ENCODE data around the gene ACKR3. TPM values are rescaled to one million over a fixed set of nuclear protein-coding genes. Genes with fewer than 3 reads are reported as not detected.

The ACKR3 gene
- total RNA-seq, 1 experiment from 2014 or later: 19.6 TPM

DNA sequence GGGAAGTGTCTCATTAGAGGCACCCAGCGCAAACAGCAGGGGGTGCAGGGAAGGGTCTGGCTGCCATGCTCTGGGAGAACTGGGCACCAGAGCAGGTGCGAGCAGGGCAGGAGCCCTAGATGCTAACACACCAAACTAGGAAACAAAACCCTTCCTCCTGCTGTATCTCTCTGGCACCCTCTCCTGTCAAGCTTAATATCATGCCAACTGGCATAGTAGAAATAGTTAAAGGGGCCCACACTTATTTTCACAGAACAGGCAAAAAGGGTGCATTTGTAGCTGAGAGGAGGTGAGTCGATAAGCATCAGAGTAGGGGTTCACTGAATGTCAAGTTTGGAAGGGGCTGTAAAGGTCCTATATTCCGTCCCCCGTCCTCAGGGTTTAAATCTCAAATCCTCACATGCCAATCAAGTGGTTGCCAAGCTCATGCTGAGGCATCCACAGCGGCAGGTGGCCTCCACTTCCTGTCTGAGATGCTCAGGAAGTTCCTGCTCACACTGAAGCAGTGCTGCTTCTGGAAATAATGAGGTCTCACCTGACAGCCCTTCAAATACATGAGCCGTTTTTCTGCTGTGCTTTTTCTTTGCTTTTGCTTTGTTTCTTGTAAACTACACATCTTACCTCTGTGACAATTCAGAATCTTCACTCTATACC, 14.9 kb upstream of the ACKR3 start:
- no peaks in the 10 kb centered on the region for H3K9me2 ChIP-seq (ENCODE audit: insufficient read depth)
- H3F3A ChIP-seq (ENCODE audit: insufficient read depth, low read depth): no peaks in the 10 kb centered on the region
- ChIA-PET CTCF (no interaction called here), POLR2A (ENCODE audit: unreplicated experiment) (interaction anchor here (0.7 kb wide), 1 partner anchor 427 kb away, joined by 5 read pairs; no protein-coding TSS in a partner anchor)
- DNase-seq: no peak
- H3K4me3 ChIP-seq: no peak overlapping the region
- H3K27ac ChIP-seq: no peak overlapping the region
- intact Hi-C loops (cut with micrococcal nuclease; ENCODE audit: unreplicated experiment): no loop called here
- no peak overlapping the region for H2AFZ ChIP-seq
- 0 out of 2 replicates have a peak, but pooled peaks cover 5% of the 10 kb centered on the region for H3K4me1 ChIP-seq (replicated peaks; ENCODE audit: insufficient read depth)
- no peaks in the 10 kb centered on the region for H4K20me1 ChIP-seq (ENCODE audit: insufficient read depth)
- no peak overlapping the region for H3K4me2 ChIP-seq
- TF ChIP-seq EZH2 (IDR thresholded peaks at IDR 0.05; ENCODE audit: low read depth): no peak
- TF ChIP-seq, protein P1, sequence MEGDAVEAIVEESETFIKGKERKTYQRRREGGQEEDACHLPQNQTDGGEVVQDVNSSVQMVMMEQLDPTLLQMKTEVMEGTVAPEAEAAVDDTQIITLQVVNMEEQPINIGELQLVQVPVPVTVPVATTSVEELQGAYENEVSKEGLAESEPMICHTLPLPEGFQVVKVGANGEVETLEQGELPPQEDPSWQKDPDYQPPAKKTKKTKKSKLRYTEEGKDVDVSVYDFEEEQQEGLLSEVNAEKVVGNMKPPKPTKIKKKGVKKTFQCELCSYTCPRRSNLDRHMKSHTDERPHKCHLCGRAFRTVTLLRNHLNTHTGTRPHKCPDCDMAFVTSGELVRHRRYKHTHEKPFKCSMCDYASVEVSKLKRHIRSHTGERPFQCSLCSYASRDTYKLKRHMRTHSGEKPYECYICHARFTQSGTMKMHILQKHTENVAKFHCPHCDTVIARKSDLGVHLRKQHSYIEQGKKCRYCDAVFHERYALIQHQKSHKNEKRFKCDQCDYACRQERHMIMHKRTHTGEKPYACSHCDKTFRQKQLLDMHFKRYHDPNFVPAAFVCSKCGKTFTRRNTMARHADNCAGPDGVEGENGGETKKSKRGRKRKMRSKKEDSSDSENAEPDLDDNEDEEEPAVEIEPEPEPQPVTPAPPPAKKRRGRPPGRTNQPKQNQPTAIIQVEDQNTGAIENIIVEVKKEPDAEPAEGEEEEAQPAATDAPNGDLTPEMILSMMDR (conservative IDR thresholded peaks at IDR 0.05): no peak
- H3K27me3 ChIP-seq (ENCODE audit: insufficient read depth, low read depth): peaks cover 44% of the 10 kb centered on the region
- H3K79me2 ChIP-seq (ENCODE audit: low read depth): no peaks in the 10 kb centered on the region
- H3K36me3 ChIP-seq (ENCODE audit: low read depth): no peaks in the 10 kb centered on the region
- no TSS peak for BruUV-seq (replicated peaks)
- no peaks in the 10 kb centered on the region for H3K9me3 ChIP-seq (ENCODE audit: insufficient read depth, low read depth)

DNA sequence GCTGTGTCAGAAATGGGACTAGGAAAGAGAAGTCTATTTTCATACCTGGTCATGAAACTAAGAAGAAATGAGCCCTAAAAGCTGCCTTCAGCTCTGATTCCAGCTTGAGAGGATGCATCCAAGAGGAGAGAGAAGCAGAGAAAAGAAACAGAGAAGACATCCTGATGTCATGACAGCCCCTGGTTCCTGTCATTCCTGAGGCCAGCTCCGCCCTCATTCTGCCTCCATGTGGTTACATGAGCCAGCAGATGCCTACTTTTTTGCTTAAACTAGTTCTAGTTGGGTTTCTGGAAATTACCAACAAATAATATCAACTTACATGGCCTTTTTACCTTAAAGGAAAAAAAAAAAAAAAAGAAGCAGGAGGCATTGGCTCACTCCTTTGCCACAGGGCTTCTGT, 14.1 kb upstream of the ACKR3 start:
- H3K4me3 ChIP-seq: no peak overlapping the region
- DNase-seq: no peak
- intact Hi-C loops (cut with micrococcal nuclease; ENCODE audit: unreplicated experiment): no loop called here
- H2AFZ ChIP-seq: no peak overlapping the region
- no peaks in the 10 kb centered on the region for H3K9me2 ChIP-seq (ENCODE audit: insufficient read depth)
- no peaks in the 10 kb centered on the region for H3F3A ChIP-seq (ENCODE audit: insufficient read depth, low read depth)
- no peak overlapping the region for H3K4me2 ChIP-seq
- no peaks in the 10 kb centered on the region for H4K20me1 ChIP-seq (ENCODE audit: insufficient read depth)
- CTCF ChIA-PET: no interaction called here
- H3K27ac ChIP-seq: no peak overlapping the region
- no peaks in the 10 kb centered on the region for H3K9me3 ChIP-seq (ENCODE audit: insufficient read depth, low read depth)
- no peaks in the 10 kb centered on the region for H3K79me2 ChIP-seq (ENCODE audit: low read depth)
- TF ChIP-seq EZH2 (IDR thresholded peaks at IDR 0.05; ENCODE audit: low read depth): no peak
- TF ChIP-seq, protein P1 (conservative IDR thresholded peaks at IDR 0.05): no peak
- H3K27me3 ChIP-seq (ENCODE audit: insufficient read depth, low read depth): peaks cover 37% of the 10 kb centered on the region
- H3K36me3 ChIP-seq (ENCODE audit: low read depth): no peaks in the 10 kb centered on the region
- H3K4me1 ChIP-seq (replicated peaks; ENCODE audit: insufficient read depth): 0 out of 2 replicates have a peak, but pooled peaks cover 5% of the 10 kb centered on the region
- no TSS peak for BruUV-seq (replicated peaks)
- POLR2A ChIA-PET (ENCODE audit: unreplicated experiment): no interaction called here

DNA sequence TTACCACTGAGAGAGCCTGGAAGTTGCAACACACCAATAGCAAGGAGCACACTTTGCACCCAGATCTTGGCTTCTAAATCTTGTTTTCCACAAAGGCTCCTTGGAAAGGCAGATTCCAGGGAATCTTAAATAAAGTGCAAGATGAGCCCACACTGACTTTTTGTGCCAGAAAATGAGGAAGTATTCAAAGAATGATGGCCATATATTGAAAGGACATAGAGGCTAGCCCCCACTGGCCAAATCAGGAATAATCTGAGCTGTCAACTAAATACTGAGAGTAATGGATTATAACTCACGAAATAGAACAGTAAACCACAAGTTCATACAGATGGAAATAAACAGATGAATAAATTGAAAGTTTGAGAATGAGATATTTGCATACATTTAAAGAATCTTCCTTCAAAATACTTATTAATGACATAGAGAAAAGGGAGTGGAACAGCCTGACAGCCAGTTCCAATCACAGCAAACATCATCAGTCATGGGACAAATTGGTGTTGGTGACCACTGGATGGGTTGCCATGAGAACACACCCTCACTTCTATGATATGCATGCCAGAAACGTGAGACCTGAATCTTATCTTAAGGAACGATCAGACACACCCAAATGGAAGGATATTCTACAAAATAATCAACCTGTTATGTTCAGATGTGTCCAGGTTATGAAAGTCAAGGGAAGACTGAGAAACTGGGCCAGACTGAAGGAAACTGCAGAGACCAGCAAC, 12.2 kb upstream of the ACKR3 start:
- Histone ChIP-seq H3K27ac (no peak overlapping the region), H2AFZ (no peak overlapping the region), H3K4me1 (replicated peaks; ENCODE audit: insufficient read depth) (0 out of 2 replicates have a peak, but pooled peaks cover 5% of the 10 kb centered on the region), H4K20me1 (ENCODE audit: insufficient read depth) (no peaks in the 10 kb centered on the region), H3K9me3 (ENCODE audit: insufficient read depth, low read depth) (no peaks in the 10 kb centered on the region), H3K27me3 (ENCODE audit: insufficient read depth, low read depth) (peaks cover 19% of the 10 kb centered on the region), H3F3A (ENCODE audit: insufficient read depth, low read depth) (no peaks in the 10 kb centered on the region), H3K79me2 (ENCODE audit: low read depth) (no peaks in the 10 kb centered on the region), H3K4me3 (no peak overlapping the region), H3K4me2 (no peak overlapping the region), H3K36me3 (ENCODE audit: low read depth) (no peaks in the 10 kb centered on the region), H3K9me2 (ENCODE audit: insufficient read depth) (no peaks in the 10 kb centered on the region)
- ChIA-PET POLR2A (ENCODE audit: unreplicated experiment) (interaction anchor here (0.7 kb wide), 1 partner anchor 43 kb away, joined by 5 read pairs; no protein-coding TSS in a partner anchor), CTCF (no interaction called here)
- no peak for TF ChIP-seq EZH2 (IDR thresholded peaks at IDR 0.05; ENCODE audit: low read depth)
- TF ChIP-seq, protein P1 (conservative IDR thresholded peaks at IDR 0.05): no peak
- BruUV-seq (replicated peaks): no TSS peak
- DNase-seq: peak in 1 of 2 experiments; percentile 28
- intact Hi-C loops (cut with micrococcal nuclease; ENCODE audit: unreplicated experiment): no loop called here
